Measurements from ENCODE around the gene DPEP2NB. TPM values are rescaled to one million over a fixed set of nuclear protein-coding genes. Genes with fewer than 3 reads are reported as not detected.

The DPEP2NB gene
- total RNA-seq, 1 experiment from 2014 or later = not detected

GRCh38 chr16:68064791-68065365 is 49.2 kb upstream of the DPEP2NB start:
- Histone ChIP-seq H3K9me2 (ENCODE audit: insufficient read depth) (no peaks in the 10 kb centered on the region), H3K79me2 (ENCODE audit: insufficient read depth, low read length) (no peaks in the 10 kb centered on the region), H3K4me3 (replicated peaks in 1 of 2; ENCODE audit: low read depth in 1 of 2, low read length in 2 of 2) (no peak overlapping the region), H3K9me3 (ENCODE audit: control insufficient read depth in 1 of 2, insufficient read depth in 1 of 2, low read depth in 1 of 2, low read length in 2 of 2) (no peaks in the 10 kb centered on the region), H4K20me1 (ENCODE audit: insufficient read depth) (no peaks in the 10 kb centered on the region), H3K4me2 (ENCODE audit: low read length) (no peak overlapping the region), H2AFZ (ENCODE audit: low read depth, low read length, poor library complexity, severe bottlenecking) (no peak overlapping the region), H3K27ac (ENCODE audit: low read depth, low read length) (no peak overlapping the region), H3K27me3 (ENCODE audit: insufficient read depth, low read length) (no peaks in the 10 kb centered on the region), H3K4me1 (ENCODE audit: control insufficient read depth in 1 of 2, insufficient read depth in 2 of 2, low read length in 2 of 2) (no peaks in the 10 kb centered on the region), H3K9ac (ENCODE audit: low read length) (no peak overlapping the region), H3K36me3 (ENCODE audit: control insufficient read depth in 1 of 2, insufficient read depth in 2 of 2, low read length in 2 of 2) (peaks cover 0 to 23% of the 10 kb centered on the region in 2 experiments; a peak in 1 of 4 replicates)
- RAD21 ChIA-PET (ENCODE audit: low non-redundant PET in 1 of 2, low total read pairs in 2 of 2, uncharacterized antibody in 2 of 2, unreplicated experiment in 2 of 2) = interaction anchor here in 1 of 2 experiments (0.6 kb wide), 1 partner anchor 20 kb away, joined by 3 read pairs; the partner anchor contains the start of gene NFATC3
- TF ChIP-seq TCF7L2 (IDR thresholded peaks at IDR 0.05; ENCODE audit: borderline replicate concordance, extremely low read depth, insufficient read depth, insufficient read length) (no peak), POLR2A (IDR thresholded peaks at IDR 0.05; ENCODE audit: borderline replicate concordance, extremely low read depth, insufficient read depth, insufficient read length) (no peak), SIN3A (IDR thresholded peaks at IDR 0.05; ENCODE audit: low read depth) (no peak), CTCF (IDR thresholded peaks at IDR 0.05 in 2 of 3, conservative IDR thresholded peaks at IDR 0.05 in 1 of 3; ENCODE audit: borderline replicate concordance in 1 of 3, insufficient read depth in 1 of 3, low read depth in 2 of 3, low read length in 2 of 3) (peak; percentile 77 to 93 (median 85)), EGR1 (IDR thresholded peaks at IDR 0.05; ENCODE audit: low read depth) (no peak), YY1 (IDR thresholded peaks at IDR 0.05; ENCODE audit: extremely low read depth, insufficient replicate concordance, low read depth, low read length) (no peak), SRF (IDR thresholded peaks at IDR 0.05; ENCODE audit: low read depth) (no peak), CEBPB (IDR thresholded peaks at IDR 0.05; ENCODE audit: low read depth) (no peak), RAD21 (IDR thresholded peaks at IDR 0.05; ENCODE audit: low read depth) (peak; percentile 77), JUND (IDR thresholded peaks at IDR 0.05) (no peak), POLR2AphosphoS5 (IDR thresholded peaks at IDR 0.05; ENCODE audit: low read depth, low read length) (no peak)
- TF ChIP-seq, protein P1, sequence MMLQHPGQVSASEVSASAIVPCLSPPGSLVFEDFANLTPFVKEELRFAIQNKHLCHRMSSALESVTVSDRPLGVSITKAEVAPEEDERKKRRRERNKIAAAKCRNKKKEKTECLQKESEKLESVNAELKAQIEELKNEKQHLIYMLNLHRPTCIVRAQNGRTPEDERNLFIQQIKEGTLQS (IDR thresholded peaks at IDR 0.05) = no peak
- no TSS peak for BruUV-seq (replicated peaks)
- intact Hi-C loops (cut with micrococcal nuclease) = loop anchor here (1.0 to 2.0 kb wide), 2 partner anchors 72 to 164 kb away; no protein-coding TSS in a partner anchor
- ATAC-seq = peak; percentile 98
- DNase-seq (ENCODE audit: low read depth, low spot score) = peak; percentile 28
- CTCF ChIA-PET = interaction anchor here (0.9 to 1.0 kb wide), 2 partner anchors 20 to 543 kb away, joined by 3 read pairs; partner anchors contain the start of gene NFATC3
- POLR2A ChIA-PET = no interaction called here

Measured in HCT116 (cell line).